PC-9 (cell line): ENCODE data around the gene MCUB. TPM values are rescaled to one million over a fixed set of nuclear protein-coding genes. Genes with fewer than 3 reads are reported as not detected.

Source experiments
- BruUV-seq: library from RNA; stranded (reverse); fragments of 400-500 nt; replicated peaks from 2 replicates; lab custom pipeline; 2021; lab: Mats Ljungman, UMichigan
- CTCF ChIA-PET: fragments of 300-600 bp; sonication (Branson Sonifier 250); formaldehyde crosslinking; loops from one replicate; lab custom pipeline; 2022; ENCODE audit warnings: antibody characterized with exemption; lab: Charles Lee
- POLR2A ChIA-PET: fragments of 300-600 bp; sonication (Branson Sonifier 250); formaldehyde crosslinking; loops from one replicate; lab custom pipeline; 2022; ENCODE audit warnings: antibody characterized with exemption; ENCODE audit not compliant: unreplicated experiment; lab: Charles Lee
- DNase-seq, 2 experiments: peaks; one replicate each; pipeline versions ENCODE4 v3.0.0 to v3.0.0-alpha.2; 2015 to 2022; ENCODE audit warnings: mixed read lengths in 1 of 2
- H2AFZ ChIP-seq: fragments of 200-600 bp; sonication (generic); 2 replicates; pipeline ENCODE4 v1.8.1; 2017; ENCODE audit warnings: antibody characterized with exemption
- H3F3A ChIP-seq: fragments of 200-600 bp; sonication (generic); 2 replicates; pipeline ENCODE4 v1.8.1; 2017; ENCODE audit warnings: antibody characterized with exemption, mild to moderate bottlenecking, low read depth; ENCODE audit not compliant: insufficient read depth
- H3K27ac ChIP-seq: fragments of 200-600 bp; sonication (generic); 2 replicates; pipeline ENCODE4 v1.6.1; 2016; ENCODE audit warnings: mixed run types
- H3K27me3 ChIP-seq: fragments of 200-600 bp; sonication (generic); 2 replicates; pipeline ENCODE4 v1.6.1; 2016; ENCODE audit warnings: low read depth, mixed run types; ENCODE audit not compliant: insufficient read depth
- H3K36me3 ChIP-seq: fragments of 200-600 bp; sonication (generic); 2 replicates; pipeline ENCODE4 v1.6.1; 2016; ENCODE audit warnings: low read depth, mixed run types
- H3K4me1 ChIP-seq: fragments of 200-600 bp; sonication (generic); replicated peaks from 2 replicates; pipeline ENCODE4 v1.6.1; 2016; ENCODE audit warnings: mixed run types; ENCODE audit not compliant: insufficient read depth
- H3K4me2 ChIP-seq: fragments of 200-600 bp; sonication (generic); 2 replicates; pipeline ENCODE4 v1.6.1; 2017; ENCODE audit warnings: mixed run types
- H3K4me3 ChIP-seq: fragments of 200-600 bp; sonication (generic); 2 replicates; pipeline ENCODE4 v1.6.1; 2016; ENCODE audit warnings: mixed run types
- H3K79me2 ChIP-seq: fragments of 200-600 bp; sonication (generic); 2 replicates; pipeline ENCODE4 v1.6.1; 2017; ENCODE audit warnings: low read depth, mixed run types
- H3K9me2 ChIP-seq: fragments of 200-600 bp; sonication (generic); 2 replicates; pipeline ENCODE4 v1.8.1; 2017; ENCODE audit warnings: mild to moderate bottlenecking; ENCODE audit not compliant: insufficient read depth
- H3K9me3 ChIP-seq: fragments of 200-600 bp; sonication (generic); 2 replicates; pipeline ENCODE4 v1.8.1; 2016; ENCODE audit warnings: low read depth; ENCODE audit not compliant: insufficient read depth
- H4K20me1 ChIP-seq: fragments of 200-600 bp; sonication (generic); 2 replicates; pipeline ENCODE4 v1.8.1; 2017; ENCODE audit not compliant: insufficient read depth
- CTCF ChIP-seq: fragments of 200-600 bp; sonication (generic); conservative IDR thresholded peaks from 2 replicates; pipeline ENCODE4 v1.6.1; 2017; ENCODE audit warnings: mixed run types, antibody characterized with exemption, mild to moderate bottlenecking, moderate library complexity
- EZH2 ChIP-seq: fragments of 200-600 bp; sonication (generic); IDR thresholded peaks from 2 replicates; pipeline ENCODE4 v1.8.0; 2017; ENCODE audit warnings: antibody characterized with exemption, low read depth
- intact Hi-C: fragments of 100-400 bp; cut with micrococcal nuclease; formaldehyde crosslinking; loops from one replicate; pipeline ENCODE4 v1.10.0; 2022; ENCODE audit not compliant: unreplicated experiment
- total RNA-seq: library from RNA; stranded (reverse); gene quantifications from 2 replicates; pipeline ENCODE4 v1.2.3, GENCODE V29; 2021

MCUB gene
- total RNA-seq, 1 experiment from 2014 or later, result 15.4 TPM

GRCh38 chr4:109589119-109589518 is 29.1 kb downstream of the MCUB start:
- no peak overlapping the region for H2AFZ ChIP-seq
- no peaks in the 10 kb centered on the region for H3K9me2 ChIP-seq
- no peaks in the 10 kb centered on the region for H4K20me1 ChIP-seq
- ChIA-PET POLR2A (interaction anchor here (0.6 to 0.7 kb wide), 2 partner anchors 116 to 135 kb away, joined by 3 to 4 read pairs; no protein-coding TSS in a partner anchor), CTCF (no interaction called here)
- no peak overlapping the region for H3K4me2 ChIP-seq
- intact Hi-C loops, result no loop called here
- H3F3A ChIP-seq, result no peaks in the 10 kb centered on the region
- TF ChIP-seq CTCF, result no peak
- TF ChIP-seq EZH2, result no peak
- no peaks in the 10 kb centered on the region for H3K27me3 ChIP-seq
- no peaks in the 10 kb centered on the region for H3K36me3 ChIP-seq
- peaks cover 5% of the 10 kb centered on the region; the same call in 1 of the 2 replicates for H3K4me1 ChIP-seq
- no peaks in the 10 kb centered on the region for H3K79me2 ChIP-seq
- H3K4me3 ChIP-seq, result no peak overlapping the region
- BruUV-seq, result no TSS peak
- DNase-seq, result peak; percentile 26 to 42
- no peaks in the 10 kb centered on the region for H3K9me3 ChIP-seq
- H3K27ac ChIP-seq, result no peak overlapping the region

DNA sequence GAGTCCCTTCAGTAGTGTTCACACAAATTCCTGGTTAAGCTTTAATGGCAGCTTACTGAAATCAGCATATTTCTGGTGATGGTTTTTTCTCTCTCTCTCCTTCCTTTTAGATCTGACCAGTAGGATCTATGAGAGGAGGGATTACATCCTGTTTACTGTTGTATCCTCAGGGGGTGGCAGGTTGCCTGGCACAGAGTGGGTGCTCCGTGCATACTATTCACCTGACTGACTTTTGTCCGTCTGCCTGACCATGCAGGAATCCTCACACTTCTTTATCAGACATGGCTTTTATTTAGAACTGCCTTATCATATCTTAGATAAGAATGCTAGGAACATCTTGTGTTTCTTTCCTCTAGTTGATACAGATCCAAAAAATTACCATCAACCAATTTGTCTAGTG is 29.6 kb downstream of the MCUB start:
- Histone ChIP-seq H3K27ac (no peak overlapping the region), H3K4me1 (peaks cover 5% of the 10 kb centered on the region; the same call in 1 of the 2 replicates), H3K9me2 (no peaks in the 10 kb centered on the region), H3F3A (no peaks in the 10 kb centered on the region), H3K4me2 (no peak overlapping the region), H3K79me2 (no peaks in the 10 kb centered on the region), H3K9me3 (no peaks in the 10 kb centered on the region), H2AFZ (no peak overlapping the region), H3K36me3 (no peaks in the 10 kb centered on the region), H3K27me3 (no peaks in the 10 kb centered on the region), H3K4me3 (no peak overlapping the region), H4K20me1 (no peaks in the 10 kb centered on the region)
- TF ChIP-seq EZH2, result no peak
- TF ChIP-seq CTCF, result no peak
- DNase-seq, result no peak
- POLR2A ChIA-PET, result no interaction called here
- CTCF ChIA-PET, result no interaction called here
- intact Hi-C loops, result no loop called here
- no TSS peak for BruUV-seq

- POLR2A ChIA-PET, result no interaction called here
- DNase-seq, result no peak
- Histone ChIP-seq H3K9me2 (no peaks in the 10 kb centered on the region), H3F3A (no peaks in the 10 kb centered on the region), H3K79me2 (no peaks in the 10 kb centered on the region), H4K20me1 (no peaks in the 10 kb centered on the region), H3K4me1 (peaks cover 5% of the 10 kb centered on the region; the same call in 1 of the 2 replicates), H2AFZ (no peak overlapping the region), H3K27me3 (no peaks in the 10 kb centered on the region), H3K4me3 (no peak overlapping the region), H3K9me3 (no peaks in the 10 kb centered on the region), H3K4me2 (no peak overlapping the region), H3K36me3 (no peaks in the 10 kb centered on the region), H3K27ac (no peak overlapping the region)
- CTCF ChIA-PET, result no interaction called here
- TF ChIP-seq EZH2, result no peak
- TF ChIP-seq CTCF, result no peak
- no TSS peak for BruUV-seq
- intact Hi-C loops, result no loop called here
Measured at GRCh38 chr4:109590905-109591304, 30.9 kb downstream of the MCUB start.
